Endometrial microvascular endothelial cells (primary cell): ENCODE results near the gene PBX4. TPM values are rescaled to one million over a fixed set of nuclear protein-coding genes. Genes with fewer than 3 reads are reported as not detected.
"Not testable (repeated sequence)": the region's sequence is repeated elsewhere in the genome, so short reads cannot be mapped to it uniquely, and the experiment has no call there.

ENCODE experiments used
- in situ Hi-C: cut with HindIII; loops from 2 replicates; pipeline ENCODE4 v1.10.0; 2017; ENCODE audit warnings: low sequenced_read_pairs, low pct_unique_long_range_greater_than_20kb; ENCODE audit errors: inconsistent ontology term
- total RNA-seq: library from RNA; depleted of rRNA; stranded (reverse); fragments of >200 nt; gene quantifications from one replicate; pipeline ENCODE4 v1.2.3, GENCODE V29; 2015; ENCODE audit errors: inconsistent ontology term

Gene PBX4
- total RNA-seq, 1 donor from 2014 or later: not detected

GRCh38 chr19:19598728-19599451 is 19.6 kb downstream of the PBX4 start:
- in situ Hi-C loops: not testable (repeated sequence)

DNA sequence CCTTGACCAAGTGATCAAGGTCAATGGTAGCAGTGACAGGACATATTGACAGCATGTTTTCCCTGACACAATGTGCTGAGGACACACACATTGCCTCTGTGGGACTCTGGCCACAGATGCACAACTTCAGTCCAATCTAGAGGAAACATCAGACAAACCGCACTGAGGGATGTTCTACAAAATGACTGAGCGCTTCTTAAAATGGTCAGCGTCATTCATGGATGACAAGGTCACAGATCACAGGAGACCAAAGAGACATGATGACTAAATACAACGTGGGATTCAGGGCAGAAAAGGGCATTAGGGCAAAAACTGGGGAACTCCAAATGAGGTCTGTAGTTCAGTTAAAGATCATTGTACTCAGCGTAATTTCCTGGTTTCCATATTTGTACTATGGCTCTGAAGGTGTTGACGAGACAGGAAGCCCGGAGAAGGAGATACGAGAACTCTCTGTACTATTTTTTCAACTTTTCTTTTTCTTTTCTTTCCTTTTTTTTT is 20.6 kb downstream of the PBX4 start:
- in situ Hi-C loops: no loop called here

DNA sequence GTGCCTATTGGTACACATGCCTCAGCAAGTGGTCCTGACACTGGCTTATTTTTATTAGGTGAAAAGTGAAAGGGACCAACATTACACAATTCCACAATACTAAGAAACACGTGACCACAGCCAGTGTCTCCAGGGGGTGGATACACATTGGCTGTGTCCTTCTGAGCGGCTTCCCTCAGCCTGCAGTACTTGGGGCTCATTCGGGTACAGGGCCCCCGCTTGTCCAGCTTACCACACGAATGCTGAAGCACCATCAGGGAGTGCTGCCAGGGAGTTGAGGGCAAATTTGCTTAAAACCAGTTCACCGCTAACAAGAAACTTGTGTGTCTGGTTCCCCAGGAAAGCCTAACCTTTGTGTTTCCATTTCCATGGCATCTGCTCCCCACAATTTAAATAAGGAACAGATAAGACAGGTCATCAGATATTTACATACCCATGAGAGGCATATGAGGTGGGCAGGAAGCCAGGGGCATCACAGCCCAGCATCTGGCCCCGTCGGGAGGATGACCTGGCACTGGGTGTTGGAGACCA is 23.3 kb downstream of the PBX4 start:
- in situ Hi-C loops: no loop called here

- in situ Hi-C loops: no loop called here
Measured at GRCh38 chr19:19594381-19594780, 24.1 kb downstream of the PBX4 start.

GRCh38 chr19:19592690-19593089 is 25.8 kb downstream of the PBX4 start:
- in situ Hi-C loops: no loop called here

GRCh38 chr19:19591133-19591825 is 27.2 kb downstream of the PBX4 start:
- in situ Hi-C loops: no loop called here

DNA sequence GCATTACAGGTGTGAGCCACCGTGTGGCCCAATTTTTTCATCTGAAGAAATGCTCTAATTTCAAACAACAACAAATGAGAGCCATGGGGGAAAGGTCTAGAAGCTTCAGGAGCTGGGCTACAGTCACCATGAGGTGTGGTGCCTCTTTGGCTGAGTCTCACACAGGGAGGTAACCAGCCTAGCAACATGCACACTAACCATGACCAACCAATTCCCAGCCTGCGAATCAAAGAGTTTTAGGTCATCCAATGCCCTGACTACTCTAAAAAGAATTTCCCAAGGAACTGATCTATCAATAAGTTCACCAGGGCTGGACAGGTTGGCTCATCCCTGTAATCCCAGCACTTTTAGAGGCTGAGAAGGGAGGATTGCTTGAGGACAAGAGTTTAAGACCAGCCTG is 29.9 kb downstream of the PBX4 start:
- in situ Hi-C loops: no loop called here

DNA sequence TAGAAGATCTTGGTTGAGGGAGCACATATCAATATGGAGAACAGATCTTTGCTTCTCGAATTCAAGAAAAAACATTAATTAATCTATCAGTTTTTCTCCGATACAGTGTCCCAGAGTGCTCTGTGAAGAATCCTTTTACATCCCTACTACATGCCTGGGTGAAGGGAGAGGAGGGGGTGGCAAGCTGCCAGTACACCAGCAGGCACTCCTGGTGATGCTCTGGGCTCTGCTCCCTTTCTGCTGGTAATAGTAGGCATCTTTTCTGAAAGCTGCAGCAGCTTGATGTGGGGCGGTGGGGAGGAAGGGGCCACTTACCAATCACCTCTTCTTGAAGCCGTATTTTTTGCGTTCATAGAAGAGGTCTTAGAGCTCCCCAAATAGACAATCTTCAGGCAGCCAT is 30.7 kb downstream of the PBX4 start:
- in situ Hi-C loops: no loop called here

DNA sequence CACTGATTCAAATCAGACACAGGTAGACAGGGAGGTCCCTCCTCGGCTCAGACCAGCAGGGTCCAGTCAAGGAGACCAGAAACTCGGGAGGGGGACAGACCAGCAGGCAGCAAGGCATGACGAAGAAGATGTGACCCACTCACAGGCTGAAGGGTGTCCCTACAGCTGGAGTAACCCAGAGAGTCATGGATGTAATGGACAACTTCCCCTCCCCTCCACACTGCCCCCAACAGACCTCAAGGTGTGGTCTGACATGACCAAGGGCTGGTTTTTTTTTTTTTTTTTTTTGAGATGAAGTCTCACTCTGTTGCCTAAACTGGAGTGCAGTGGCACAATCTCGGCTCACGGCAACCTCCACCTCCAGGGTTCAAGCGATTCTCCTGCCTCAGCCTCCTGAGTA is 34.1 kb downstream of the PBX4 start:
- in situ Hi-C loops: no loop called here

DNA sequence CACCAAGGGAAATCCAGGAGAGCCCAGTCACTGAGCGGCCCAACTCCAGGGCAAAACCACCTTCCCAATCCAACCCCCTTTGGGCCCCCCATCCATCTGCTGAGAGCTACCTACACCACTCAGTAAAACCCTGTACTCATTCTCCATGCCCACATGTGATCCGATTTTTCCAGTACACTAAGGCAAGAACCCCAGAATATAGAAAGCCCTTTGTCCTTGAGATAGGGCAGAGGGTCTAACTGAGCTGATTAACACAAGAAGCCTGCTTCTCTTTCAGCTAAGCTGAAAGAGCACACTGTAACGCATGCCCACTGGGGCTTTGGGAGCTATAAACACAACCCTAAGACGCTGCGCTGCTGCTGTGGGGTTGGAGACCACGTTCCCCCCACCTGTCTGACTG is 36.0 kb downstream of the PBX4 start:
- in situ Hi-C loops: no loop called here

GRCh38 chr19:19581391-19581790 is 37.1 kb downstream of the PBX4 start:
- in situ Hi-C loops: no loop called here

DNA sequence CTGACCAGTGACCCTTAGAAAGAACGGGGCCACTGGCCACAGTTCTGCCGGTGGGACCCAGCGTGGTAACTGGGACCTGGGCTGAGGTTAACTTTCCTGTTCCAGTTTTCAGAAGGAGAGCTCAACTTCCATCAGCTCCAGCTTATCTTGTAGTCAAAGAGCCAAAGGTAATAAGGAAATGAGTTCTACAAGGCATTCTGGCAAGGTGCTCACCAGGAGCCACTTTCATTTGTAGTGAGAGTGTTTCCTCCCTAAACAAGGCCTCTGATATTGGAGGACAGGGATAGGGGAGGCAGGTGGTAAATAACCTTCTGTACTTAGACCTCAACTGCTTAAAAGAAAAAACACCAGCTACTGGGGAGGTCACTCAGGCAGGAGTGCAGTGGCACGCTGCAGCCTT is 38.1 kb downstream of the PBX4 start:
- in situ Hi-C loops: no loop called here

DNA sequence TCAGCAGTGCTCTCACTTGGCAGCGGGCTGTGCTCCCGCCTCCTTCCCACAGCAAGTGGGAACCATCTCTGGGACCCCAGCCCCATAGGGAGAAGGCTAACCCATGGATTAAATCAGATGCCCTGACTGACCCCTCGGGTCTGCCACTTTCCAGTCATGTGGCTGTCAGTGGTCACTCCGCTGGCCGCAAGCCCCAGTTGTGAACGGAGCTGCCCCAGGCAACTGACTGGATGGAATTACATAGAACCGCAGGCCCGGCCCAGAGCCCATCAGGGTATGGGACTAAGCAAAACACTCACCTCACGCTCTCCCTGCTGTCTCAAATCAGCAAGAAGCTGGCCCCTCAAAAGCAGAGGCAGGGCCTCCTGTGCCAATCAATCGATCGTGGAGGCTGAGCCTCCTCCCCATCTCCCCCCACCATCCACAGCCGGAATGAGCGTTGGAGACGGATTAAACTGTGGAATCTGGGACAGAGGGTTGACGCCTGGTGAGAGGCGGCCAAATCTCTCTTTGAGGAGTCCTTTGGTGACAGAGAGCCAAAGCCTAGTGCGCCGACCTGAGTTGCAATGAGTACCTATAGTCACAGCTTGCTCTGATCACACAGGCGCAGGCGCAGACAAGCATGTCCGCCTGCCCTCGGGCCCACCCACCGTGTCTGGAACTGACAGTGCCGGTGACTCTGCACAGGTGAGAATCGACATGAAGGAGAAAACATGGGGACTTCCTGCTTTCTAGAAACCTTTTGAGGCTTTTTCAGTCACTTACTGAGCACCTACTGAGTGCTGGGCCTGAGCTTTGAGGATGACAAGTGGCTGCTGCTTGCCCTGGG is 38.7 kb downstream of the PBX4 start:
- in situ Hi-C loops: no loop called here

- in situ Hi-C loops: no loop called here
Measured at GRCh38 chr19:19578252-19578651, 40.2 kb downstream of the PBX4 start.

GRCh38 chr19:19575411-19575810 is 43.1 kb downstream of the PBX4 start:
- in situ Hi-C loops: no loop called here

DNA sequence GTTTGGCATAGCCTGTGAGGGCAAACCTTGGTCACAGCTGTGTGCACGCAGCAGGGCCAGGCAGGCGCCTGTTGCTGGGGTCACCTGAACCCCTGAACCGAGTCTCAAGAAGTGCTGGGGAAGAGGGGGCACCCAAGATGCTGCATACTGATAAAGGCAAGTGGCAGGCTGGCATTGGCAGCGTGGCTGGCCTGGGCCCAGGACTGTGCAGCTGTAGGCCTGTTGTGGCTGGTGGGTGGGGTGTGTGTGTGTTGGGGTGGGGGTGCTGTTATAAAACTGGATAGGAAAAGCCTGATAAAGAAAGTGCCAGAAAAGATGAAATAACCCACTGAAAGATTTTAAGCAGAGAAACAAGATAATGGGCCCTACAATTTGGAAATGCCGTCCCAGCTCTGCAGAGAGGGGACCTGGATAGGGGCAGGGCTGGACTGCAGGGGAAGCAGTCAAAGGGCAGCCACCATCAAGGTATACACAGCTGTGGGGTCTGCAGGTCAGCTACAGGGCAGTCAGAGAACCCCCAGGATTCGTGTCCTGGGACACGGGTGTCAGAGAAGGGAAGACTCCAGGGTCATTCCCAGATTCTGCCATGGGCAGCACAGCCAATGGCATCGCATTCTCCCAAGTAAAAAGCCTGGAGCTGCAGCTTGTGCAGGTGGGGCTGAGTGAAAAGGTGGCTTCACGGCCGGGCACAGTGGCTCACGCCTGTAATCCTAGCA is 47.3 kb downstream of the PBX4 start:
- in situ Hi-C loops: no loop called here

DNA sequence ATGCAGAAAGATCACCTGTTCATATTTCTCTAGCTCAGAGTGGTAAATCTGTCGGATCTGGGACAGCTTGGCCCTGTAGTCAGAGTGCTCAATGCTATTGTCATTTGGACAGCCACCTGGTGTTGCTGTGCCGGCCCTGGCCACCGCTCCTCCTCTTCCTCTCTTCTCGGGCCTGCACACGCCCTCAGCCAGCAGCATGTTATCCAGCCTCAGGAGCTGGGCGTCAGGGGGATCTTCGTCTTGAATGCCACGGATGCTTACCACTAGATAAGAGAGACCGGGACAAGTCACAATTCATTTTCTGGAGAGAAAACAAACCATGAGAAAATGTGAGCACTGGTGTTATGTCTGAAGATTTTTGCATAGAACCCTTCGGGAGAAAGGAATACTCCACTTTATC is 47.9 kb downstream of the PBX4 start:
- in situ Hi-C loops: no loop called here

GRCh38 chr19:19568802-19569756 is 49.4 kb downstream of the PBX4 start:
- in situ Hi-C loops: no loop called here
